Measurements from ENCODE around the gene TPSB2. TPM values are rescaled to one million over a fixed set of nuclear protein-coding genes. Genes with fewer than 3 reads are reported as not detected.

TPSB2 gene
- not detected in 2 replicates for total RNA-seq (2014; rRNA removed; shearing (Covaris generic))

DNA sequence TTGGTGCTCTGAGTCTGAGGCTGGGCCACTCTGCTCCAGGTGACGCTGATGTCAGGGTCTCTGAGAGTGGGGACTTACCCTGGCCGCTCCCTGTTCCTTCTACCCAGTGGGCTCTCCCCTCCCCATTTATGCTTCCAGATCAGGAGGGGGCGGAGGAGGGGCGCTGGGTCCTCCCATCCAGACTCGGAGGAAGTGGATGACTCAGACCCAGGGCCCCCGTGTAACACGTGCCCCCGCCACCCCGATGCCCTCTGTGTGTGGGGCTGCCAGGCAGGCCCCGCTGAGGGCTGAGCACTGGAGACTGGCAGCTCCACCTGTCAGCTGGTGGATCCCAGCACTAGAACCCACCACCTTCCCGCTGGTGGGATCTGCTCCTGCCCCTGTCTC is at the start of gene TPSB2:
TSS of gene TPSB2 (minus strand) at position 101 of the 387 bp plus-strand sequence. CDS start 233 bp downstream, outside the sequence.

DNA sequence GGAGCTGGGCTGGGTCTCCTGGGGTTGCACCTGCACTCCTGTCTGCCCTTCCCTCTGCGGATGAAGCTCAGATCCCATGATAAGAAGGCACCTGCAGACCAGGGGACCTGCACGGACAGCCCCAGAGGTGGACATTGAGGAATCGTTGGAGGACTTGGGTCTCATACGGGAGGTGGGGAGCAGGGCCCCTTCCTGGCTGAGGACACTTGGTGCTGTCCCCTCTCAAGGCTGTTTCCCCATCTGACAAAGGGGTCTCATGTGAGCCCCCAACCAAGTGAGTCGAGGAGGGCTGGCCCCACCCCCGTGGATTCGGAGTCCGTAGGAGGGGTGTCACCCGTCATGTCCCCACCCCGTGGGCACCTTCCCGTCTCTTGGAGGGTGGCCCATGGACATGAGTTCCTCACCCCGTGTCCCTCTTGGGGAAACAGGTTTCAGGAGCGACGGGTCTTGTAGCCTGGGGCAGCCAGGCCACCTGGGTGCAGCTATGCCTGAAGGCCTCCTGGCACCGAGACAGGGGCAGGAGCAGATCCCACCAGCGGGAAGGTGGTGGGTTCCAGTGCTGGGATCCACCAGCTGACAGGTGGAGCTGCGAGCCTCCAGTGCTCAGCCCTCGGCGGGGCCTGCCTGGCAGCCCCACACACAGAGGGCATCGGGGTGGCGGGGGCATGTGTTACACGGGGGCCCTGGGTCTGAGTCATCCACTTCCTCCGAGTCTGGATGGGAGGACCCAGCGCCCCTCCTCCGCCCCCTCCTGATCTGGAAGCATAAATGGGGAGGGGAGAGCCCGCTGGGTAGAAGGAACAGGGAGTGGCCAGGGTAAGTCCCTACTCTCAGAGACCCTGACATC is 25.5 kb upstream of the TPSB2 start, which contains the start of gene TPSD1:
TSS of gene TPSD1 (plus strand) at position 794 of the 847 bp plus-strand sequence. CDS start 212 bp downstream, outside the sequence.

GRCh38 chr16:1240436-1240835 is 10.5 kb upstream of the TPSB2 start, which contains the start of gene TPSAB1:
Gene TPSAB1, plus strand, starts transcription at chr16:1240705. Its CDS starts 234 bp downstream, at chr16:1240939.

GRCh38 chr16:1225051-1225451 is 4.9 kb downstream of the TPSB2 start, which contains the start of gene TPSG1:
Gene TPSG1, minus strand, starts transcription at chr16:1225268. Its CDS starts 16 bp downstream, at chr16:1225252.

Other genes starting within 250 kb of the TPSB2 start
- 0.87 and 1.3 TPM in 2 replicates for gene SOX8, start 248.4 kb downstream of the TPSB2 start, total RNA-seq (2014; rRNA removed; shearing (Covaris generic))
- not detected in 2 replicates for gene SSTR5, start 157.4 kb downstream of the TPSB2 start, total RNA-seq (2014; rRNA removed; shearing (Covaris generic))
- gene C1QTNF8, start 133.9 kb downstream of the TPSB2 start, total RNA-seq (2014; rRNA removed; shearing (Covaris generic)): not detected in 2 replicates
- not detected in 2 replicates for gene CACNA1H, start 77.1 kb downstream of the TPSB2 start, total RNA-seq (2014; rRNA removed; shearing (Covaris generic))
- not detected in 2 replicates for gene TPSG1, start 4.9 kb downstream of the TPSB2 start, total RNA-seq (2014; rRNA removed; shearing (Covaris generic))
- gene TPSAB1, start 10.5 kb upstream of the TPSB2 start, total RNA-seq (2014; rRNA removed; shearing (Covaris generic)): not detected in 2 replicates
- gene TPSD1, start 25.9 kb upstream of the TPSB2 start, total RNA-seq (2014; rRNA removed; shearing (Covaris generic)): not detected in 2 replicates
- 87.7 and 92.0 TPM in 2 replicates for gene UBE2I, start 79.5 kb upstream of the TPSB2 start, total RNA-seq (2014; rRNA removed; shearing (Covaris generic))
- 2.0 and 2.3 TPM in 2 replicates for gene BAIAP3, start 103.5 kb upstream of the TPSB2 start, total RNA-seq (2014; rRNA removed; shearing (Covaris generic))
- 118 and 121 TPM in 2 replicates for gene TSR3, start 121.7 kb upstream of the TPSB2 start, total RNA-seq (2014; rRNA removed; shearing (Covaris generic))
- 44.4 and 45.1 TPM in 2 replicates for gene GNPTG, start 121.7 kb upstream of the TPSB2 start, total RNA-seq (2014; rRNA removed; shearing (Covaris generic))
- gene UNKL, start 184.5 kb upstream of the TPSB2 start, total RNA-seq (2014; rRNA removed; shearing (Covaris generic)): 12.9 and 19.0 TPM in 2 replicates
- 59.5 and 73.9 TPM in 2 replicates for gene UQCC4, start 190.6 kb upstream of the TPSB2 start, total RNA-seq (2014; rRNA removed; shearing (Covaris generic))
- not detected in 2 replicates for gene PERCC1, start 200.9 kb upstream of the TPSB2 start, total RNA-seq (2014; rRNA removed; shearing (Covaris generic))
- gene CCDC154, start 214.4 kb upstream of the TPSB2 start, total RNA-seq (2014; rRNA removed; shearing (Covaris generic)): 2.1 TPM in 1 of 2 replicates, not detected in the other
- 103 and 114 TPM in 2 replicates for gene CLCN7, start 244.8 kb upstream of the TPSB2 start, total RNA-seq (2014; rRNA removed; shearing (Covaris generic))